ENCODE data around the gene CYB561.

GRCh38 chr17:63458478-63458877, 12.4 kb upstream of the CYB561 start:
- TF ChIP-seq CTCF (IDR thresholded peaks at IDR 0.05) (no peak), POLR2A (IDR thresholded peaks at IDR 0.05) (no peak), POLR2AphosphoS5 (IDR thresholded peaks at IDR 0.05) (no peak)
